Thoracic aorta (tissue), 2 donors: ENCODE data around the gene XRRA1. TPM values are rescaled to one million over a fixed set of nuclear protein-coding genes. Genes with fewer than 3 reads are reported as not detected.

Source experiments
- ATAC-seq: fragments of 150-250 bp; one replicate; pipeline ENCODE4 v1.8.0; 2017; ENCODE audit warnings: low read depth; ENCODE audit not compliant: insufficient number of reproducible peaks, low FRiP score
- DNase-seq: peaks from one replicate; pipeline ENCODE4 v3.0.0-alpha.2; 2020; ENCODE audit warnings: low spot score
- H3K27ac ChIP-seq, 2 donors: fragments of 200-600 bp; sonication (generic); 1 replicate in 1 of 2; 2 replicates in 1 of 2; pipeline ENCODE4 v1.5.1; 2016; ENCODE audit warnings: mild to moderate bottlenecking in 2 of 2, moderate library complexity in 2 of 2
- H3K27me3 ChIP-seq: fragments of 200-600 bp; sonication (generic); replicated peaks from 2 replicates; pipeline ENCODE4 v1.6.0; 2016; ENCODE audit warnings: mild to moderate bottlenecking; ENCODE audit not compliant: insufficient read depth
- H3K36me3 ChIP-seq: fragments of 200-600 bp; sonication (generic); one replicate; pipeline ENCODE4 v1.5.1; 2016
- H3K4me1 ChIP-seq, 2 donors: fragments of 200-600 bp; sonication (generic); 1 replicate in 1 of 2; 2 replicates in 1 of 2; pipeline versions ENCODE4 v1.5.1 to v1.6.0; 2016; ENCODE audit warnings: low read depth in 2 of 2, mild to moderate bottlenecking in 1 of 2; ENCODE audit not compliant: control insufficient read depth in 1 of 2
- H3K4me3 ChIP-seq: fragments of 200-600 bp; sonication (generic); 2 replicates; pipeline ENCODE4 v1.5.1; 2016; ENCODE audit warnings: mild to moderate bottlenecking
- H3K9me3 ChIP-seq: fragments of 200-600 bp; sonication (generic); 2 replicates; pipeline ENCODE4 v1.5.1; 2016
- total RNA-seq, 2 donors: library from RNA; depleted of rRNA; stranded (reverse); fragments of >200 nt; gene quantifications; one replicate each; pipeline versions ENCODE4 v1.1.0 to v1.2.3, GENCODE V29; 2016
- TF ChIP-seq, protein P1 (sequence below): fragments of 200-600 bp; sonication (generic); IDR thresholded peaks from one replicate; pipeline ENCODE4 v1.5.1; 2019; ENCODE audit warnings: antibody characterized with exemption

Gene XRRA1
- total RNA-seq, 2 donors from 2014 or later, result 13.1 to 106 TPM

DNA sequence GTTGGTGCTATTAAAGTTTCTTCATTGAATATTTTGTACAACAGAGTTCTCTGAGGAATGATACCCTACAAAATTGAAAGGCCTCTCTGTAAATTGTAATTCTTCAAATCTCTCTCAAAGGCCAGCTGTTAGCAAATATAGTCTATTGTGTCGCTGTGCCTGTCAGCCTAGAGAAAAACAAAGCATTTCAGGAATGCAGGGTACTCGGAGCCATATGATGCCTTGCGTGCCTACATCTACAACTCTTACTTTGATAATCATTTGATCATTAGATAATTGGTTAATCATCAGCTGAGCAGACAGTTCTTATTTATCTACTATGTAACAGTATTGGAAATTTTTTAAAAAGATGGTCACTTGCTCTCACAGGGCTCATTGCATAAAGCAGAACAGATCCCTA lies 132.9 kb downstream of the XRRA1 start:
- ATAC-seq (no peak), DNase-seq (no peak)
- Histone ChIP-seq H3K27ac (no peak overlapping the region), H3K9me3 (no peaks in the 10 kb centered on the region), H3K36me3 (no peaks in the 10 kb centered on the region), H3K27me3 (no peaks in the 10 kb centered on the region), H3K4me1 (peaks cover 25 to 46% of the 10 kb centered on the region in 2 donors), H3K4me3 (no peak overlapping the region)
- TF ChIP-seq, protein P1, sequence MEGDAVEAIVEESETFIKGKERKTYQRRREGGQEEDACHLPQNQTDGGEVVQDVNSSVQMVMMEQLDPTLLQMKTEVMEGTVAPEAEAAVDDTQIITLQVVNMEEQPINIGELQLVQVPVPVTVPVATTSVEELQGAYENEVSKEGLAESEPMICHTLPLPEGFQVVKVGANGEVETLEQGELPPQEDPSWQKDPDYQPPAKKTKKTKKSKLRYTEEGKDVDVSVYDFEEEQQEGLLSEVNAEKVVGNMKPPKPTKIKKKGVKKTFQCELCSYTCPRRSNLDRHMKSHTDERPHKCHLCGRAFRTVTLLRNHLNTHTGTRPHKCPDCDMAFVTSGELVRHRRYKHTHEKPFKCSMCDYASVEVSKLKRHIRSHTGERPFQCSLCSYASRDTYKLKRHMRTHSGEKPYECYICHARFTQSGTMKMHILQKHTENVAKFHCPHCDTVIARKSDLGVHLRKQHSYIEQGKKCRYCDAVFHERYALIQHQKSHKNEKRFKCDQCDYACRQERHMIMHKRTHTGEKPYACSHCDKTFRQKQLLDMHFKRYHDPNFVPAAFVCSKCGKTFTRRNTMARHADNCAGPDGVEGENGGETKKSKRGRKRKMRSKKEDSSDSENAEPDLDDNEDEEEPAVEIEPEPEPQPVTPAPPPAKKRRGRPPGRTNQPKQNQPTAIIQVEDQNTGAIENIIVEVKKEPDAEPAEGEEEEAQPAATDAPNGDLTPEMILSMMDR, result no peak

DNA sequence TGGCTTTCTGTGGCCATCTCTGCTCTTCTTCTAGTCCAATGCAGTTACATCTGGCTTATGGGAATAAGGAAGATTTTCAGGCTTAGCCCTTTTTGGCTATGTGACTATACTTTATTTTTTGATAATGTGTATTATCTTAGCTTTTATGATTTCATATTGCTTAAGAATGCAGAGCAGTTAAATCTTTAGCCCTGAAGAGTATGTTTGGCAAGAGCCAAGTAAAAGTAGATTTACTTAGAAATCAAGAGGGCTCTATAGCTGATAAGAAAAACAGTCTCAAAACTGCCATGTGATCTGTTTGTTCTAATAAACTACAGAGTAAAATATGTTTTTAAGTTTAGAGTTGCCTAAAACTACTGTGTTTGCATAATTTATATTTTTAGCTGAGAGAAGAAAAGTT lies 139.1 kb downstream of the XRRA1 start:
- no peak for ATAC-seq
- Histone ChIP-seq H3K4me1 (peaks cover 25 to 40% of the 10 kb centered on the region in 2 donors), H3K27me3 (no peaks in the 10 kb centered on the region), H3K36me3 (no peaks in the 10 kb centered on the region), H3K9me3 (no peaks in the 10 kb centered on the region), H3K4me3 (no peak overlapping the region), H3K27ac (peak overlapping the region in 1 of 2 donors; percentile 2)
- TF ChIP-seq, protein P1, result no peak
- no peak for DNase-seq

DNA sequence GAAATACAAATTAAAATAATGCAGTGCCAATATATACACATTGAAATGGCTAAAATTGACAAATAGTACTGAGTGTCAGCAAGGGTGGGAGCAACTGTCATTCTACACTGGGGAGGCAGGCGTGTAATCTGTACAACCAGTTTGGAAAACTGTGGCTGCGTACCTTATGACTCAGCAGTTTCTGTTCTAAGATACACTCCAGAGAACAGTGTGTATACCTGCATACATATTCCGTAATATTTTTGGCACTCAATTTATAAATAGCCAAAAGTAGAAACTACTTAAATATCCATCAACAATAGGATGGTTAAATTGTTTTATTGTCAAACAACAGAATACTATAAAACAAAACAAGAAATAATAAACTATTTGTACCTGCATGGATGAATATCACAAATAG lies 142.6 kb downstream of the XRRA1 start:
- ATAC-seq (no peak), DNase-seq (no peak)
- TF ChIP-seq, protein P1, result no peak
- Histone ChIP-seq H3K36me3 (no peaks in the 10 kb centered on the region), H3K9me3 (no peaks in the 10 kb centered on the region), H3K4me3 (no peak overlapping the region), H3K4me1 (peaks cover 18 to 25% of the 10 kb centered on the region in 2 donors), H3K27me3 (no peaks in the 10 kb centered on the region), H3K27ac (no peak overlapping the region)

DNA sequence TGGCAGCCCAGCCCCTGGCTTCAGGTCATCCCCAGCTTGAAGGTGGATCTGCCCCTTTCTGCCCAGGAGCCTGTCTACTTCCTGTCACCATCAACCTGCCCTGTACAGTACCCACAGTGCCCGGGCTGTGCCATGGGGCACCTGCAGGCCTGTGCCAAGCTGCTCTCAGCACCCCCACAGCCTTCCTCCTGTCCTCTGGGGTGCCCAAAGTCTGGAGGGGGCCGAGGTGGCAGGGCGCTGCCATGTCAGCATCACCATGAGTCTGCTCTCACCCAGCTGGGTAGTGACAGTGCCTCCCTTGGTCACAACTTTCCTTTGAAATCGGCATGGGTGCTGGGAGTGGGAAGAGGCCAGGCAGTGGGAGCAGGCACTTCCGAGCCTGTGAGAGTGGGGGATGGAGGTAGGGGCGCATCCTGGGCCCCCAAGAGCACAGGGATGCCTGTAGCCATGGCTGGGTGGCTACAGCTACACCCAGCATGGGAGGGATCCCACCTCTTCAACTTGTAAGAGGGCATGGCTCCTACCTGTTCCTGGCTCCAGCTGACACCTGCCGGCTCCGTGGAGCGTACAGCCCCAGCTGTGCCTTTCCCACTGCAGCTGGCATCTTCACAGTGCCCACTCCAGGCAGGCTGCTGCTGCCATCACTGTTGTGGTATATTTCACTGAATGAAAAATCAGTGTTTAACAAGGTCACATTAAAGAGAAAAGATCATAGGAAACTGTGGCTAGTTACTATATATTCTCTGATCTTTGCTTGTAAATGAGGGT lies 157.4 kb downstream of the XRRA1 start:
- no peaks in the 10 kb centered on the region for H3K27me3 ChIP-seq
- no peak overlapping the region for H3K27ac ChIP-seq
- TF ChIP-seq, protein P1, result no peak
- DNase-seq, result no peak
- no peaks in the 10 kb centered on the region for H3K9me3 ChIP-seq
- peaks cover 0 to 12% of the 10 kb centered on the region in 2 donors for H3K4me1 ChIP-seq
- peaks cover 12% of the 10 kb centered on the region for H3K36me3 ChIP-seq
- ATAC-seq, result no peak
- H3K4me3 ChIP-seq, result no peak overlapping the region

Other genes starting within 250 kb of the XRRA1 start
- gene CHRDL2, start 217.7 kb downstream of the XRRA1 start, total RNA-seq, result 1 to 10 TPM in 1 of 2 donors, not detected in 1; 1.9 TPM
- 10 to 100 TPM; 22.1 to 30.1 TPM for gene RNF169, start 200.2 kb downstream of the XRRA1 start, total RNA-seq
- 10 to 100 TPM; 26.7 to 62.3 TPM for gene SPCS2, start 175 bp upstream of the XRRA1 start, total RNA-seq
- gene NEU3, start 39.8 kb upstream of the XRRA1 start, total RNA-seq, result 10 to 100 TPM; 11.9 to 23.3 TPM
- not detected for gene OR2AT4, start 147.8 kb upstream of the XRRA1 start, total RNA-seq
- 100 to 1,000 TPM; 107 to 692 TPM for gene SLCO2B1, start 202.0 kb upstream of the XRRA1 start, total RNA-seq